Measurements from ENCODE around the gene PASK.

The PASK gene

DNA sequence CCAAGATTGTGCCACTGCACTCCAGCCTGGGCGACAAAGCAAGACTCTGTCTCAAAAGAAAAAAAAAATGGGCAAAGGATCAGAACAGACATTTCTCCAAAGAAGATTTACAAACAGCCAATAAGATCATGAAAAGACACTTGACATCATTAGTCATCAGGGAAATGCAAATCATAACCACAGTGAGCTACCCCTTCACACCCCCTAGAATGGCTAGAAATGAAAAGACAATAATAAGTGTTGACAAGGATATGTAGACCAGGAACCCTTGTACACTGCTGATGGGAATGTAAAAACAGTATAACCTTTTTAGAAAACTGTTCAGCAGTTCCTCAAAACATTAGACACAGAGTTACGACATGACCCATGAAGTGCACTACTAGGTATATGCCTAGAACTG lies 28.8 kb downstream of the PASK start:
- Mint-ChIP-seq H3K4me3 (no peak overlapping the region), H3K9me3 (no peaks in the 10 kb centered on the region), H3K27me3 (ENCODE audit: low read depth) (no peaks in the 10 kb centered on the region), H3K27ac (no peak overlapping the region), H3K36me3 (ENCODE audit: low read depth) (peaks cover 29% of the 10 kb centered on the region), H3K4me1 (ENCODE audit: low read depth) (no peaks in the 10 kb centered on the region)
- DNase-seq (ENCODE audit: low spot score), result no peak

DNA sequence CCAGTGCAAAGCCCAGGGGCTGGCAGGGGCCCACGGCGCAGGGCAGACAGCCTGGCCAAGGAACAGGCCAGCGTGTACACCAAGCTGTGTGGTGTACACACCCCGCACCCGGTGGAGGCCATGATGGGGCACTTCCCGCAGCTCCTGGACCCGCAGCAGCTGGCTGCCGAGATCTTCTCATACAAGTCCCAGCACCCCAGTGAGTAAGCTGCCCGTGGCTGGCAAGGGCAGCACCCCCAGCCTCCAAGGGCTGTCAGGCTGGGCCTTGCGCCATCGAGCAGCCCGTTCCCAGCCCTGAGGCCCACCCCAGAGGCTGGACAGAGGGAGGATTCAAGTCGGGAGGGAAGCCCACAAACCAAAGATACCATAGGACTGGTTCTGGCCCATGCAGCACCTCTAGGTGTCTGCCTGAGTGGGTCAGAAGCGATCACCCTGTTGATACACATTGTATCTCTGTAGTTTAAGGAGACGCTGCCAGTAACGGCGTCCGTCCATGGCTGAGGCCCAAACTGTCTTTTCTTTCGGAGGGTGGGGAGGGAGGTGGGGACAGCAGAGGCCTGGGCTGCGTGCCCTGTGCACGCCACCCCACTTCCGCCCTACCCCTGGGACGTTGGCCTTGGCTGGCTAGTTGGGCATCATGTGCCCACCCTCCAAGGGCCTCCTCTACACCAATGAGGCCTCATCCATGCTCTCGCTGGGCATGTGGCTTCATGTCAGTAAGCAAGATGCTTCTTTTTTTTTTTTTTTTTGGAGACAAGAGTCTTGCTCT lies 30.4 kb downstream of the PASK start:
- DNase-seq (ENCODE audit: low spot score), result no peak
- Mint-ChIP-seq H3K36me3 (ENCODE audit: low read depth) (peaks cover 34% of the 10 kb centered on the region), H3K9me3 (no peaks in the 10 kb centered on the region), H3K27me3 (ENCODE audit: low read depth) (no peaks in the 10 kb centered on the region), H3K27ac (no peak overlapping the region), H3K4me1 (ENCODE audit: low read depth) (no peaks in the 10 kb centered on the region), H3K4me3 (no peak overlapping the region)

DNA sequence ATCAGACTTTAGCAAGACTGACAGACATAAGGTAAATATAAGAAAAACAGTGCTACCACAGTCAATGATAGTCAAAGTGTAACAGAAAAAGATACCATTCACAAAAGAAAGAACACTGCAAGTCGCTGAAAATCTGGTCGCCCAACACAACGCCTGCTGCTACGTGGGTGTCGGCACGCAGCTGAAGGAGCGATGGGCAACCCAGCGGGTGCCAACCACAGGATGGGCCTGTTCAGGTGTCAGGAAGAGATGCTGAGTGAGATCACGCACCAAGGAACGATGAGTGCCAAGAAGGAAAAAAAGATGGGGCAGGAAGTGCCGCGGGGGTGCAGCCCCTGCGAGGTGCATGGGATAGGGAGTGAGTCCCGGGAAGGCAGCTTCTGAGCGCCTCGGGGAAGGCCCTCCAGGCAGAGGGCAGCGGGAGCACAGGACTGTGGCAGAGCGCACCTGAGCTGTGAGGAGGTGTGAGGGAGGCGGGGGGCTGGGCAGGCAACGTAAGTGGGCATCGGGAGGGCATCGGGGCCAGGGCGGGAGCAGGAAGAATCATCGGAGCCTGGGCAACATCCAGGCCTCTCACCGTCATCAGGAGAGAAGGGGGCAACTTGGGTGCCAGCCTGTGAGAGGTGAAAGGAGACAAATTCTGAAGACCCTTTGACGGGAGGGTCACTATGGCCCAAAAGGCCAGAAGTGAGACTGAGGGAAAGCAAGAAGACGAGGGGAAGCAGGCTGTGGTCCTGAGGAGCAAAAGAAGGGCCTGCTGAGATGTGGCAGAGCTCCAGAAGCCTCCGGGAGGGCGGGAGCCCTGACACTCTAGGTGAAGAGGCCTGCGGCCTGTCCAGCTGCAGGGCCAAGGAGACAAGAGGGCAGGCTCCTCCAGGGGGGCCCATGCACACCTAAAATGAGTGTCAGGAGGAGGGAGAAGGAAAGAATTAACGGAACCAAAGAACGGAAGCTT lies 32.4 kb downstream of the PASK start:
- H3K4me3 Mint-ChIP-seq, result no peak overlapping the region
- DNase-seq (ENCODE audit: low spot score), result no peak
- H3K4me1 Mint-ChIP-seq (ENCODE audit: low read depth), result peaks cover 2% of the 10 kb centered on the region
- H3K9me3 Mint-ChIP-seq, result no peaks in the 10 kb centered on the region
- peaks cover 32% of the 10 kb centered on the region for H3K36me3 Mint-ChIP-seq (ENCODE audit: low read depth)
- H3K27ac Mint-ChIP-seq, result no peak overlapping the region
- no peaks in the 10 kb centered on the region for H3K27me3 Mint-ChIP-seq (ENCODE audit: low read depth)

DNA sequence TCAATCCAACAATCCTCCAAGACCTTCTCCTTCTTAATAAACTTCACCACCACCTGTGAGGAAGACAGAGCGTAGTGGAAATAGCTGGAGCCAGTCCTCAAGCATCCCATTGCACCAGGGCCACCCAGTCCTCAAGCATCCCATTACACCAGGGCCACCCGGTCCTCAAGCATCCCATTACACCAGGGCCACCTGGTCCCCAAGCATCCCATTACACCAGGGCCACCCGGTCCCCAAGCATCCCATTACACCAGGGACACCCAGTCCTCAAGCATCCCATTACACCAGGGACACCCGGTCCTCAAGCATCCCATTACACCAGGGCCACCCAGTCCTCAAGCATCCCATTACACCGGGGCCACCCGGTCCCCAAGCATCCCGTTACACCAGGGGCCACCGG lies 33.9 kb downstream of the PASK start:
- Mint-ChIP-seq H3K4me1 (ENCODE audit: low read depth) (peaks cover 2% of the 10 kb centered on the region), H3K27me3 (ENCODE audit: low read depth) (no peaks in the 10 kb centered on the region), H3K4me3 (no peak overlapping the region), H3K27ac (no peak overlapping the region), H3K36me3 (ENCODE audit: low read depth) (peaks cover 20% of the 10 kb centered on the region), H3K9me3 (no peaks in the 10 kb centered on the region)
- no peak for DNase-seq (ENCODE audit: low spot score)

DNA sequence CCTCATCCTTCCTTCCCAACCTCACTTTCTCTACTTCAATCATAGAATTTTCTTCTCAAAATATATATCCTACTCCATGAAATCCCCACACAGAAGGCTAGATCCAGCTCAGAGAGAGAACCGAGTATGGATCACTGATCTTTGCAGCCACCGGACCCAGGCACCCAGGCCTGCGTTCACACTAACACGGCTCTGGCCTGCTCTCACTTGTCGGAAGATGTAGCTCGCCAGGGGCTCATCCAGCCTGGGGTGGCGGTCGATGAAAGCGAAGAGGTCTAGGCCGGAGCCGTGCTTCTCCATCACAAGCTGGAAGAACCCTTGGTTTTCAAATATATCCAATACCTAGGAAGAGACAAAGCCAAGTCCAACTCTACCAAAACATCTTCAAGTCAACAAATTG lies 34.4 kb downstream of the PASK start:
- Mint-ChIP-seq H3K36me3 (ENCODE audit: low read depth) (peaks cover 20% of the 10 kb centered on the region), H3K9me3 (no peaks in the 10 kb centered on the region), H3K27ac (no peak overlapping the region), H3K4me3 (no peak overlapping the region), H3K27me3 (ENCODE audit: low read depth) (no peaks in the 10 kb centered on the region), H3K4me1 (ENCODE audit: low read depth) (peaks cover 3% of the 10 kb centered on the region)
- no peak for DNase-seq (ENCODE audit: low spot score)

DNA sequence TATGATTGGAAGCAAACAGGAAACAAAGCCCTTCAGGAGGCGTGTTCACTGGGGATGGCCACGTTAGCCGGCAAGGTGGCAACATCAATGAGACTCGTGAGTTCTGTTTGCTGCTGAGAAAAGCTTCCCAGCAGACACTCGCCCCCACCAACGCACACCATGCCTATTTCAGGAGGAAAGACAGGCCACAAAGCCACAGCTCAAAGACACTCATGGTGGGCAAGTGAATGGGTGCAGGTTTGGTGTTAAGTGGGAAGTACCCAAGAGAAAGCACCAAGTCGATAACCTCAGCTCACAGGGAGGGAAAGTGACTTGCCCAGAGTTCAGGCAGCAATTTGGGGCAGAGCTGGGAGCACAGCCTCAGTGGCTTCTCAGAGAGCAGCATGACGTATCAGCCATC lies 36.7 kb downstream of the PASK start:
- H3K36me3 Mint-ChIP-seq (ENCODE audit: low read depth), result peaks cover 27% of the 10 kb centered on the region

DNA sequence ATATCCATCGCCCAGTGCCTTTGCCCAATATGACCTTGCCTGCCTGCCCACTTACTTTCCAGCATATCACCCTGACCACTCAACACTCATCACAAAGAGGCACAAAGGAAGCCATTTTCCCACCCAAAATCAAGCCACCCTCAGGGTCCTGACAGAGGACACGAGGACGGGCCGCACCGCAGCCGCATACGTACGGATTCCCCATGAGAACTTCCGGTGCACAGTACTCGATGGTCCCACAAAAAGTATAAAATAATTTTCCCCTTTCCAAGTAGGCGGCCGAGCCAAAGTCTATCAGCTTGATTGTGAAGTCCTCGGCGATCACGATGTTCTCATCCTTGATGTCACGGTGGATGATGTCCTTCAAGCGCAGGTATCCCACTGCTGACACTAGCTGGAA lies 37.2 kb downstream of the PASK start:
- Mint-ChIP-seq H3K9me3 (no peaks in the 10 kb centered on the region), H3K27me3 (ENCODE audit: low read depth) (no peaks in the 10 kb centered on the region), H3K4me1 (ENCODE audit: low read depth) (peaks cover 13% of the 10 kb centered on the region), H3K27ac (peak overlapping the region; percentile 77), H3K36me3 (ENCODE audit: low read depth) (peaks cover 27% of the 10 kb centered on the region), H3K4me3 (peak overlapping the region; percentile 54)
- no peak for DNase-seq (ENCODE audit: low spot score)

More for the DNA sequence above, 36.7 kb downstream of the PASK start:
- Mint-ChIP-seq H3K4me3 (peak overlapping the region; percentile 54), H3K27ac (no peak overlapping the region), H3K27me3 (ENCODE audit: low read depth) (no peaks in the 10 kb centered on the region), H3K4me1 (ENCODE audit: low read depth) (peaks cover 13% of the 10 kb centered on the region), H3K9me3 (no peaks in the 10 kb centered on the region)
- no peak for DNase-seq (ENCODE audit: low spot score)

DNA sequence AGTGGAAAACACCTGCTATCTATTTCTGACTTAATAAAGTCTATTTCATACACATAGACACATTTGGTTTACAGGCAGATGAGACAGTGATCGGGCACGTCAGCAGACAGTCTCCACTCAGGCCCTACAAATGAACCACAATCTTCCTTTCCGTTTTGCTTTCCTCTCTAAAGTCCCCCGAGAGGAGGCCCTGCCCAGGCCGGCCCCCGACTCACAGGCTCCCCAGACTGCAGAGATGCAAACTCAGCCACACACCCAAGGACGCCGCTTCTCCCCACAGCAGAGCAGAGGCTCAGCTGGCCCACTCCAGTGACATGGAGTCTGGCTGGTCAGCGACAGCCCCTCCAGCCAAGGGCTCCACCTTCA lies 37.8 kb downstream of the PASK start:
- H3K36me3 Mint-ChIP-seq (ENCODE audit: low read depth), result peaks cover 24% of the 10 kb centered on the region
- peak overlapping the region; percentile 72 for H3K27ac Mint-ChIP-seq
- peaks cover 13% of the 10 kb centered on the region for H3K4me1 Mint-ChIP-seq (ENCODE audit: low read depth)
- no peak for DNase-seq (ENCODE audit: low spot score)
- H3K4me3 Mint-ChIP-seq, result peak overlapping the region; percentile 58
- no peaks in the 10 kb centered on the region for H3K9me3 Mint-ChIP-seq
- H3K27me3 Mint-ChIP-seq (ENCODE audit: low read depth), result no peaks in the 10 kb centered on the region

DNA sequence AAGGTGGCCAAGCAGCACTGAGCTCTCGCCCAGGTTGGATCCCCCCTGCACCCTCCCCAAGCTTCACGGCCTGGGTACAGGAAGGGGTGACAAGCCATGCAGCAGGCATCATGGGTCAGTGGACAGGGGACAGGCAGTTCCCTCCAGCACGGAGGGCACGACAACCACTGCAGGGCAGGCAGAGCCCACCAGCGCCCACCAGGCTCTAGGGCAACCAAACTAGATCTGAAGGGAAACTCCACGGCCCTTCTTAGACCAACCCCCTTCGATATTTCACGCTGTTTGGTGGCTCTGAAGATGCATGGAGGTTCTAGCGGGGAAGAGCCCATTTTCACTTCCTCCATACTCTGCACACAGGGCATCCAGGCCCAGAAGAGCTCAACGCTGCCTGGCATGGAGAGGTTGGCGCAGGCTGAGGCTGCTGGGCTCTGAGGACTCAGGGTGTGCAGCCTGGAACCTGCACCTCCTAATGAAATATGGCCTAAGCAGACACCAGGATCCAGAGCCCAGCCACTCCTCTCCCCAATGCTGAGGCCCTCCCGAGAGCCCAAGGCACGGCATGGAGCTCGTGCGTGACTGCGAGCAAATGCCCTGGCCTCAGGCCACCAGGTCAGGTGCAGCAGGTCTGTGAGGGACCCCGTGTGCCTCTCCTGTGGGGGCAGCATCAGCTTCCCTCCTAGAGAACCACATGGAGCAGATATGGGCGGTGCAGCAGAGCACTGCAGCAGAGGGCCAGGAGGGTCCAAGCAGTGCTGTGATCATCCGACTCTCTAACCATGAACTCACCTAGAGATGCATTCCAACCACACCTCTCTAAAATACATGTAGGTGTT lies 38.4 kb downstream of the PASK start:
- H3K4me1 Mint-ChIP-seq (ENCODE audit: low read depth), result peaks cover 13% of the 10 kb centered on the region

DNA sequence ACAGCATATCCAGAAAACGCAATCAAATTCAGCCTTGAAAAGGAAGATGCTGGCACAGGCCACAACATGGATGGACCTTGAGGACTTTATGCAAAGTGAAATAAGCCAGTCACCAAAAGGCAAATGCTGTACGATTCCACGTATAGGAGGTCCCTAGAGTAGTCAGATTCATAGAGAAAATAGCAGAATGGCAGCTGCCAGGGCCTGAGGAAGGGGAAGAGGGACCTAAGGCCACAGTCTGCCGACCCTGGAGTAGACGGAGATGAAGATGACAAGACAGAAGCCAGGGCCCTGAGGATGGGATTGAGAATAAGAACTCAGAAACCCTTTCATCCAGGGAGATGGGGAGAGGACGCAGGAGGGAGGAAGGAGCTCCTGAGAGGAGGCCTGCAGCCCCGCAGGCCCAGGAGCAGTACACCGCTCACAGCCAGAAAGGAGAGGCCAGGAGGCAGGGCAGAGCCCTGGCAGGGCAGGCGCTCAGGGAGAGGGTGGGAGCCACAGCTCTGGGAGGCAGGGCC lies 39.1 kb downstream of the PASK start:
- H3K27ac Mint-ChIP-seq, result peak overlapping the region; percentile 69
- no peaks in the 10 kb centered on the region for H3K9me3 Mint-ChIP-seq
- H3K4me3 Mint-ChIP-seq, result no peak overlapping the region
- no peaks in the 10 kb centered on the region for H3K27me3 Mint-ChIP-seq (ENCODE audit: low read depth)
- H3K4me1 Mint-ChIP-seq (ENCODE audit: low read depth), result peaks cover 13% of the 10 kb centered on the region
- DNase-seq (ENCODE audit: low spot score), result no peak
- H3K36me3 Mint-ChIP-seq (ENCODE audit: low read depth), result peaks cover 21% of the 10 kb centered on the region

More for the DNA sequence above, 38.4 kb downstream of the PASK start:
- H3K27me3 Mint-ChIP-seq (ENCODE audit: low read depth), result no peaks in the 10 kb centered on the region
- peaks cover 23% of the 10 kb centered on the region for H3K36me3 Mint-ChIP-seq (ENCODE audit: low read depth)
- no peaks in the 10 kb centered on the region for H3K9me3 Mint-ChIP-seq
- DNase-seq (ENCODE audit: low spot score), result no peak
- H3K4me3 Mint-ChIP-seq, result peak overlapping the region; percentile 58
- peak overlapping the region; percentile 72 for H3K27ac Mint-ChIP-seq

DNA sequence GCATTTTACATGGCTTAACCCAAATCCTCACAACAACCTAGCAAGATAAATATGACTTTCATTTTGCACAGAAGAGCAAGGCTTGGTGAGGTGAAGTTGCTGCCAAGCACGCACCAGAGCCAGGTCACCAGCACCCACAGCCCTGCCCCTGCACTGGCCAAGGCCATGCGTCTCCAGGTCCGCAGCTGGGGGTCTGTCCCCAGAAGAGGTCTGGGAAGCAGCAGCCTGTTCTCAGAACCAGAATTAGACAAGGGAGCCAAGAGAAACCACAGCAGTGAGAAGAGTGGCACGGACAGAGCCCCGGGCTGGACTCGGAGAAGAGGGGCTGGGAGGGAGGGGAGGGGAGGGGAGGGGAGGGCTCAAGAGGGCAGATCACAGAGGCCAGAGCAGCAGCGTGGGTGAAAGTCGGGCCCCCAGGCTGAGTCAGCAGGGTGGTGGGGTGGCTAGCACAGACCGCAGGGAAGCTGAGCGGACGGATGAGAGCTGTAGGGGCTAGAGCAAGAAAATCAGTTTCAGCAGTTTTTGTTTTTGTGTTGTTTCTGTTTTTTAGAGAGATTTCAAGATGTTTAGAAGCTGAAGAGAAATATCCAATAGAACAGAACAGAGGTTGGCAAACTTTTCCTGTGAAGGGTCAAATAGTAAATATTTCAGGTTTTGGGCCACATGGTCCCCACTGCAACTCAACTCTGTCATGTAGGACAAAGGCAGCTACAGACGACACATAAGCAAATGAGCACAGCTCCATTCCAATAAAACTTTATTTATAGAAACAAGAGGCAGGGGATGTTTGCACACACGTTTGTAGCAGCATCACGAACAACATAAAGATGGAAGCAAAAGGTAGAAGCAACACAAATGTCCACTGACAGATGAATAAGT lies 39.8 kb downstream of the PASK start:
- Mint-ChIP-seq H3K36me3 (ENCODE audit: low read depth) (peaks cover 16% of the 10 kb centered on the region), H3K27ac (peak overlapping the region; percentile 91), H3K4me3 (peak overlapping the region; percentile 70), H3K27me3 (ENCODE audit: low read depth) (no peaks in the 10 kb centered on the region), H3K4me1 (ENCODE audit: low read depth) (peaks cover 13% of the 10 kb centered on the region), H3K9me3 (no peaks in the 10 kb centered on the region)
- DNase-seq (ENCODE audit: low spot score), result no peak

DNA sequence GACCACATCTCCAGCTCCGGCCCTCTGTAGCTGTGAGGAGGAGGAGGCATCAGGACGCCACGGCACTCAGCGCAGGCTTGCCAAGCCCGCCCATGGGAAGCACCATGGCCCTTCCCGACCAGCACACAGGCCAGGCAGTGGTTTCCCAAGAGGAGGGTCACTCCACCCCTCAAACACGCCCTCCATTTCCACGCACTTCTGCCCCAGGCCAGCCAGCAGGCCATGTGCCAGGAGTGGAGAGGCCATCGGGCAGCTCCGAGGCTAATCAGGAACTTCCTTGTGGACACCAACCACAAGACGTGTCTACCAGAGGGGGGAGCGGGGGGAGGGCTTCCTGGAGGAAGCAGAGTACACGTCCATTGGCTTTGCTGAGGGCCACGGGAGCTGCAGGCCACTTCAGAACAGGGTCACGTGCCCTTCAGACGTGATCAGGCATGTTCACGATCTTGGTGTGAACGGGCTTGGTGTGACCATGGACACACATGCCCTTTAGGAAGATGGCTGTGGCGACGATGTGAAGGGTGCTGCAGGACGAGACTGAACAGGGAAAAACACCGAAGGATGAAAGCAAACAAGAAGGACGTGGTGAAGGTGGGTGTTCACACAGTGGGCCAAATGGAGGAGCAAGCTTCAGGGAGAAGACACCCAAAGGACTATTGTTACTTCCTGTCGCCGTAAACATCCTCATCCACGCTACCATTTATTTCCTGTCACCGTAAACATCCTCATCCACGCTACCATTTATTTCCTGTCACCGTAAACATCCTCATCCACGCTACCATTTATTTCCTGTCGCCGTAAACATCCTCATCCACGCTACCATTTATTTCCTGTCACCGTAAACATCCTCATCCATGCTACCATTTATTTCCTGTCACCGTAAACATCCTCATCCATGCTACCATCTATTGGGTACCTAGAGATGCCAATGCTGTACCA lies 40.7 kb downstream of the PASK start:
- Mint-ChIP-seq H3K4me1 (ENCODE audit: low read depth) (peaks cover 13% of the 10 kb centered on the region), H3K4me3 (peak overlapping the region; percentile 70), H3K27ac (peak overlapping the region; percentile 91), H3K27me3 (ENCODE audit: low read depth) (no peaks in the 10 kb centered on the region), H3K36me3 (ENCODE audit: low read depth) (peaks cover 16% of the 10 kb centered on the region), H3K9me3 (no peaks in the 10 kb centered on the region)
- no peak for DNase-seq (ENCODE audit: low spot score)

Data from T-helper 2 cell treated with Interferon-gamma antibody and Interleukin-4, amounts not matched to agents 5 μg/mL and 100 μg/mL, for 36 hours (primary cell).